SK-N-SH (cell line): ENCODE data around the gene CHMP4A. TPM values are rescaled to one million over a fixed set of nuclear protein-coding genes. Genes with fewer than 3 reads are reported as not detected.
A peak's percentile ranks its signal among the peaks of the same experiment; 100 is the strongest.

Experiments
- CTCF ChIA-PET: fragments of 300-600, 350-600 bp; formaldehyde crosslinking; extraction: SDS; loops from one replicate; lab custom pipeline; 2021; lab: Yijun Ruan, JAX
- POLR2A ChIA-PET: fragments of 350-600 bp; sonication (Branson Sonifier 250); formaldehyde crosslinking; extraction: SDS; loops from one replicate; lab custom pipeline; 2020; ENCODE audit warnings: antibody characterized with exemption, inconsistent platforms; lab: Yijun Ruan, JAX
- DNase-seq: peaks from one replicate; pipeline ENCODE4 v3.0.0; 2012
- H2AFZ ChIP-seq: fragments of 200-600 bp; sonication (generic); 2 replicates; pipeline ENCODE4 v1.8.1; 2016; ENCODE audit warnings: antibody characterized with exemption, mild to moderate bottlenecking, low read depth
- H3F3A ChIP-seq: fragments of 200-600 bp; sonication (generic); replicated peaks from 2 replicates; pipeline ENCODE3; 2016; ENCODE audit warnings: antibody characterized with exemption, mild to moderate bottlenecking; ENCODE audit not compliant: insufficient read depth
- H3K27ac ChIP-seq, 2 experiments: fragments of 200-500 bp in 1 of 2; fragments of 200-600 bp in 1 of 2; sonication (Bioruptor generic) in 1 of 2; sonication (generic), shearing (Covaris generic) in 1 of 2; 2 replicates each; pipeline versions ENCODE4 v1.5.1 to v1.6.1; 2014 to 2016; ENCODE audit warnings: low read depth in 2 of 2, inconsistent platforms in 1 of 2, low read length in 1 of 2, mild to moderate bottlenecking in 1 of 2, mixed read lengths in 1 of 2
- H3K27me3 ChIP-seq: fragments of 200-600 bp; sonication (generic), shearing (Covaris generic); 2 replicates; pipeline ENCODE4 v1.6.1; 2016; ENCODE audit warnings: mixed run types; ENCODE audit not compliant: insufficient read depth
- H3K36me3 ChIP-seq, 2 experiments: fragments of 200-500 bp in 1 of 2; fragments of 200-600 bp in 1 of 2; sonication (Bioruptor generic) in 1 of 2; sonication (generic) in 1 of 2; replicated peaks in 1 of 2; 2 replicates each; pipeline versions ENCODE3 to v1.5.1; 2014 to 2016; ENCODE audit warnings: low read length in 1 of 2, mild to moderate bottlenecking in 1 of 2; ENCODE audit not compliant: insufficient read depth in 2 of 2, control insufficient read depth in 1 of 2
- H3K4me1 ChIP-seq, 2 experiments: fragments of 200-500 bp in 1 of 2; fragments of 200-600 bp in 1 of 2; sonication (Bioruptor generic) in 1 of 2; sonication (generic), shearing (Covaris generic) in 1 of 2; 2 replicates each; pipeline versions ENCODE4 v1.5.1 to v1.6.1; 2014 to 2016; ENCODE audit warnings: low read depth in 1 of 2, low read length in 1 of 2, mixed run types in 1 of 2; ENCODE audit not compliant: insufficient read depth in 2 of 2, control insufficient read depth in 1 of 2
- H3K4me2 ChIP-seq: fragments of 200-600 bp; sonication (generic), shearing (Covaris generic); 2 replicates; pipeline ENCODE4 v1.6.1; 2017; ENCODE audit warnings: mixed run types
- H3K4me3 ChIP-seq, 2 experiments: fragments of 200-500 bp in 1 of 2; fragments of 200-600 bp in 1 of 2; sonication (Bioruptor generic) in 1 of 2; sonication (generic), shearing (Covaris generic) in 1 of 2; 2 replicates each; pipeline versions ENCODE4 v1.5.1 to v1.8.1; 2014 to 2016; ENCODE audit warnings: low read depth in 2 of 2, inconsistent platforms in 1 of 2, low read length in 1 of 2, mild to moderate bottlenecking in 1 of 2, mixed read lengths in 1 of 2, moderate library complexity in 1 of 2
- H3K79me2 ChIP-seq: fragments of 200-600 bp; sonication (generic); 2 replicates; pipeline ENCODE4 v1.8.1; 2017; ENCODE audit warnings: mild to moderate bottlenecking; ENCODE audit not compliant: insufficient read depth
- H3K9ac ChIP-seq: fragments of 200-600 bp; sonication (generic); 2 replicates; pipeline ENCODE4 v1.6.1; 2017; ENCODE audit warnings: mixed run types
- H3K9me2 ChIP-seq: fragments of 200-600 bp; sonication (generic); 2 replicates; pipeline ENCODE4 v1.6.1; 2017; ENCODE audit warnings: mixed run types
- H3K9me3 ChIP-seq: fragments of 200-600 bp; sonication (generic); 2 replicates; pipeline ENCODE4 v1.6.1; 2017; ENCODE audit warnings: mixed run types, mild to moderate bottlenecking, moderate library complexity
- H4K20me1 ChIP-seq: fragments of 200-600 bp; sonication (generic); 2 replicates; pipeline ENCODE4 v1.6.1; 2017; ENCODE audit warnings: mild to moderate bottlenecking, mixed run types; ENCODE audit not compliant: insufficient read depth
- EZH2phosphoT487 ChIP-seq: fragments of 200-600 bp; sonication (generic); IDR thresholded peaks from 2 replicates; pipeline ENCODE4 v1.6.1; 2017; ENCODE audit warnings: low read depth, mixed run types, mild to moderate bottlenecking, antibody characterized with exemption, moderate library complexity, borderline replicate concordance
- GATA2 ChIP-seq: sonication (generic); formaldehyde crosslinking; IDR thresholded peaks from 2 replicates; pipeline ENCODE4 v1.5.0; 2020; ENCODE audit warnings: mild to moderate bottlenecking, missing genetic modification reagents
- JUND ChIP-seq: IDR thresholded peaks from 2 replicates; pipeline ENCODE4 v1.4.0; 2012
- MXI1 ChIP-seq: IDR thresholded peaks from 2 replicates; pipeline ENCODE4 v1.6.1; 2012; ENCODE audit warnings: mild to moderate bottlenecking, low read depth, low read length, improper control_type of control experiment
- RAD21 ChIP-seq: IDR thresholded peaks from 2 replicates; pipeline ENCODE4 v1.6.1; 2012; ENCODE audit warnings: mild to moderate bottlenecking, low read length
- RCOR1 ChIP-seq: fragments of 150-350 bp; IDR thresholded peaks from 2 replicates; pipeline ENCODE4 v1.6.1; 2017; ENCODE audit warnings: antibody characterized with exemption, low read length
- RXRA ChIP-seq: IDR thresholded peaks from 2 replicates; pipeline ENCODE4 v1.4.0; 2012; ENCODE audit warnings: low read depth, mild to moderate bottlenecking, borderline replicate concordance
- SIN3A ChIP-seq: IDR thresholded peaks from 2 replicates; pipeline ENCODE4 v1.6.1; 2012; ENCODE audit warnings: low read depth, mild to moderate bottlenecking, low read length, moderate library complexity, borderline replicate concordance
- TEAD4 ChIP-seq: IDR thresholded peaks from 2 replicates; pipeline ENCODE4 v1.4.0; 2012; ENCODE audit warnings: mild to moderate bottlenecking, borderline replicate concordance; ENCODE audit not compliant: insufficient read depth
- WGBS: methylation state at CpG from one replicate; pipeline ENCODE4 v1.1.6; 2017; ENCODE audit warnings: low lambda C conversion rate; 5-methylcytosine and 5-hydroxymethylcytosine counted together
- polyA plus RNA-seq, 3 experiments: library from polyadenylated mRNA; depleted of rRNA; stranded (reverse); fragments of >200 nt; gene quantifications; 2 replicates each; pipeline ENCODE4 v1.2.3, GENCODE V29; 2012
- TF ChIP-seq, protein P1 (sequence below): fragments of 150-350 bp; IDR thresholded peaks from 2 replicates; pipeline ENCODE4 v1.6.1; 2017; ENCODE audit warnings: antibody characterized with exemption, low read length, low read depth, borderline replicate concordance
- TF ChIP-seq, protein P2 (sequence below): IDR thresholded peaks from 2 replicates; pipeline ENCODE4 v1.4.0; 2012; ENCODE audit warnings: low read depth
- TF ChIP-seq, protein P3 (sequence below): IDR thresholded peaks from 2 replicates; pipeline ENCODE4 v1.4.0; 2012; ENCODE audit warnings: low read depth, borderline replicate concordance
- TF ChIP-seq, protein P4 (sequence below): IDR thresholded peaks from 2 replicates; pipeline ENCODE4; 2012
- TF ChIP-seq, protein P5 (sequence below): IDR thresholded peaks from 2 replicates; pipeline ENCODE4 v1.4.0; 2012; ENCODE audit warnings: low read depth, borderline replicate concordance

CHMP4A gene
- polyA plus RNA-seq, 1 of the 3 experiments (the other 2 are of a cell fraction) = 92.4 TPM

DNA sequence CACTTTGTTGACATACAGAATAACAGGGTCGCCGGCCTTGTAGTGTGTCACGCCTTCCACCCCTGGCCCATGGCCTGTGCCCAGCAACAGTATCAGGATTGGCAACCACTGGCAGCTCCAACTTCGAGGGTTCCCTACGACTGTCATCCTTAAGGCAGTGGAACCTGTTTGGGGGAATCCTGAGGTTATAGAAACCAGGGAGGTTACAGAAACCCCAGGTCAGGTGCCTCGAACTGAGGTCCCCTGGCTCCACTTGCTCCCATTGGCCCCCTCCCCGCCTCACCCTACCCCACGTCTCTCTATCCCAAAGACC is 18.5 kb downstream of the CHMP4A start:
- CTCF ChIA-PET = interaction anchor here (1.0 to 1.6 kb wide), 5 partner anchors 19 to 86 kb away, joined by 3 to 7 read pairs (median 4); partner anchors contain the start of genes CHMP4A, IRF9 and TINF2
- H3K27ac ChIP-seq = peak overlapping the region; percentile 88 to 89

DNA sequence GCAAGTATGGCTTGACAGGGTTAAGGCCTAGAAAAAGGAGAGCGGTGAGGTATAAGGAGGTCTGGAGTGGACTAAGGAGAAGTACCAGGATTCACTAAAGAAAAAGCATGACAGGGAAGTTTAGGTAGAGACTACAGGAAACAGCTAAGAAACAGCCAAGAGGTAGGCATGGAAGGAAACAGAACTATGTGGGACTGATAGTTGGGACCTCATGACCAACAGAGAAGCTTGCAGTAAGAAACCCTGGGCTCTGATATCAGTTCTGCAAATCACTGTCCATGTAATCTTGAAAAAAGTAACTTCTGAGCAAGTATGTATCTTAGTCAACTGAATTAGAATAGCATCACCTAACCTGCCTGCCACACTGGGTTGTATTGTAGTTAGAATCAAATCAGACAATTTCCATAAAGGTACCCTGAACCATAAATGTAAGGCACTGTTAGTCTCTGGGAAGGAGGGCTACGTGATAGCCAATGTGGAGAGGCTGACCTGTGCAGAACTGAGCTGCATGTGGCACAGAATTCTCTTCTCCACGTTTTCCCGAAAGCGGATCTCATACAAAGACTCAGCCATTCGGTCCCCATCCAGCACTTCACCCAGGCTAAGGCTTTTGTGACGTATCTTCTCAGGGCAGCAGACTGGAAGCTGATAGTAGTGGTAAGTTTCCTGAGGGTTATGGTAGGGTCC is 19.0 kb downstream of the CHMP4A start:
- H3F3A ChIP-seq = peaks cover 8% of the 10 kb centered on the region
- peaks cover 24 to 26% of the 10 kb centered on the region in 2 experiments for H3K36me3 ChIP-seq
- peak overlapping the region; percentile 97 for H3K4me2 ChIP-seq
- H3K4me1 ChIP-seq = peaks cover 11 to 15% of the 10 kb centered on the region in 2 experiments; a peak in 3 of 4 replicates
- peak overlapping the region; percentile 84 to 85 for H3K4me3 ChIP-seq
- peaks cover 74% of the 10 kb centered on the region for H3K79me2 ChIP-seq
- peak overlapping the region; percentile 88 to 89; a peak in 3 of 4 replicates for H3K27ac ChIP-seq
- no peak for TF ChIP-seq MXI1
- TF ChIP-seq, protein P1, sequence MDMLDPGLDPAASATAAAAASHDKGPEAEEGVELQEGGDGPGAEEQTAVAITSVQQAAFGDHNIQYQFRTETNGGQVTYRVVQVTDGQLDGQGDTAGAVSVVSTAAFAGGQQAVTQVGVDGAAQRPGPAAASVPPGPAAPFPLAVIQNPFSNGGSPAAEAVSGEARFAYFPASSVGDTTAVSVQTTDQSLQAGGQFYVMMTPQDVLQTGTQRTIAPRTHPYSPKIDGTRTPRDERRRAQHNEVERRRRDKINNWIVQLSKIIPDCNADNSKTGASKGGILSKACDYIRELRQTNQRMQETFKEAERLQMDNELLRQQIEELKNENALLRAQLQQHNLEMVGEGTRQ = no peak
- TF ChIP-seq RAD21 = no peak
- no peak for TF ChIP-seq TEAD4
- TF ChIP-seq, protein P2, sequence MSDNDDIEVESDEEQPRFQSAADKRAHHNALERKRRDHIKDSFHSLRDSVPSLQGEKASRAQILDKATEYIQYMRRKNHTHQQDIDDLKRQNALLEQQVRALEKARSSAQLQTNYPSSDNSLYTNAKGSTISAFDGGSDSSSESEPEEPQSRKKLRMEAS = no peak
- 90% methylated on average over 7 of the region's 7 CpGs for WGBS
- H3K27me3 ChIP-seq = no peaks in the 10 kb centered on the region
- H3K9ac ChIP-seq = peak overlapping the region; percentile 97
- no peak for DNase-seq
- ChIA-PET CTCF (interaction anchor here (1.0 to 1.6 kb wide), 5 partner anchors 19 to 86 kb away, joined by 3 to 7 read pairs (median 4); partner anchors contain the start of genes CHMP4A, IRF9 and TINF2), POLR2A (interaction anchor here (0.6 to 2.4 kb wide), 3 partner anchors 22 to 48 kb away, joined by 3 to 9 read pairs (median 8); partner anchors contain the start of genes MDP1 and TINF2)
- H3K9me3 ChIP-seq = no peaks in the 10 kb centered on the region
- no peaks in the 10 kb centered on the region for H4K20me1 ChIP-seq
- peak overlapping the region; percentile 87; the same call in 1 of the 2 replicates for H2AFZ ChIP-seq
- no peaks in the 10 kb centered on the region for H3K9me2 ChIP-seq

More for the DNA sequence above, 18.5 kb downstream of the CHMP4A start:
- Histone ChIP-seq H2AFZ (peak overlapping the region; percentile 87; the same call in 1 of the 2 replicates), H3F3A (peaks cover 3% of the 10 kb centered on the region), H3K36me3 (peaks cover 21 to 29% of the 10 kb centered on the region in 2 experiments), H3K4me2 (peak overlapping the region; percentile 97), H3K27me3 (no peaks in the 10 kb centered on the region), H4K20me1 (no peaks in the 10 kb centered on the region), H3K9me2 (no peaks in the 10 kb centered on the region), H3K9ac (peak overlapping the region; percentile 97), H3K4me3 (peak overlapping the region; percentile 84 to 85), H3K79me2 (peaks cover 79% of the 10 kb centered on the region), H3K9me3 (no peaks in the 10 kb centered on the region), H3K4me1 (peaks cover 11% of the 10 kb centered on the region in 2 experiments; a peak in 2 of 4 replicates)
- POLR2A ChIA-PET = interaction anchor here (1.1 to 2.4 kb wide), 9 partner anchors 11 to 101 kb away, joined by 3 to 15 read pairs (median 8); partner anchors contain the start of genes CHMP4A, DCAF11, MDP1 and NRL
- no peak for TF ChIP-seq RCOR1
- TF ChIP-seq MXI1 = no peak; the same call in 1 of the 2 replicates
- TF ChIP-seq SIN3A = no peak
- TF ChIP-seq GATA2 (CRISPR knock-in tag) = no peak
- TF ChIP-seq, protein P3, sequence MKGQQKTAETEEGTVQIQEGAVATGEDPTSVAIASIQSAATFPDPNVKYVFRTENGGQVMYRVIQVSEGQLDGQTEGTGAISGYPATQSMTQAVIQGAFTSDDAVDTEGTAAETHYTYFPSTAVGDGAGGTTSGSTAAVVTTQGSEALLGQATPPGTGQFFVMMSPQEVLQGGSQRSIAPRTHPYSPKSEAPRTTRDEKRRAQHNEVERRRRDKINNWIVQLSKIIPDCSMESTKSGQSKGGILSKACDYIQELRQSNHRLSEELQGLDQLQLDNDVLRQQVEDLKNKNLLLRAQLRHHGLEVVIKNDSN = no peak
- TF ChIP-seq, protein P4, sequence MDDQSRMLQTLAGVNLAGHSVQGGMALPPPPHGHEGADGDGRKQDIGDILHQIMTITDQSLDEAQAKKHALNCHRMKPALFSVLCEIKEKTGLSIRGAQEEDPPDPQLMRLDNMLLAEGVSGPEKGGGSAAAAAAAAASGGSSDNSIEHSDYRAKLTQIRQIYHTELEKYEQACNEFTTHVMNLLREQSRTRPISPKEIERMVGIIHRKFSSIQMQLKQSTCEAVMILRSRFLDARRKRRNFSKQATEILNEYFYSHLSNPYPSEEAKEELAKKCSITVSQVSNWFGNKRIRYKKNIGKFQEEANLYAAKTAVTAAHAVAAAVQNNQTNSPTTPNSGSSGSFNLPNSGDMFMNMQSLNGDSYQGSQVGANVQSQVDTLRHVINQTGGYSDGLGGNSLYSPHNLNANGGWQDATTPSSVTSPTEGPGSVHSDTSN = no peak
- TF ChIP-seq, protein P5, sequence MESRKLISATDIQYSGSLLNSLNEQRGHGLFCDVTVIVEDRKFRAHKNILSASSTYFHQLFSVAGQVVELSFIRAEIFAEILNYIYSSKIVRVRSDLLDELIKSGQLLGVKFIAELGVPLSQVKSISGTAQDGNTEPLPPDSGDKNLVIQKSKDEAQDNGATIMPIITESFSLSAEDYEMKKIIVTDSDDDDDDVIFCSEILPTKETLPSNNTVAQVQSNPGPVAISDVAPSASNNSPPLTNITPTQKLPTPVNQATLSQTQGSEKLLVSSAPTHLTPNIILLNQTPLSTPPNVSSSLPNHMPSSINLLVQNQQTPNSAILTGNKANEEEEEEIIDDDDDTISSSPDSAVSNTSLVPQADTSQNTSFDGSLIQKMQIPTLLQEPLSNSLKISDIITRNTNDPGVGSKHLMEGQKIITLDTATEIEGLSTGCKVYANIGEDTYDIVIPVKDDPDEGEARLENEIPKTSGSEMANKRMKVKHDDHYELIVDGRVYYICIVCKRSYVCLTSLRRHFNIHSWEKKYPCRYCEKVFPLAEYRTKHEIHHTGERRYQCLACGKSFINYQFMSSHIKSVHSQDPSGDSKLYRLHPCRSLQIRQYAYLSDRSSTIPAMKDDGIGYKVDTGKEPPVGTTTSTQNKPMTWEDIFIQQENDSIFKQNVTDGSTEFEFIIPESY = no peak
- no peak for TF ChIP-seq EZH2phosphoT487
- TF ChIP-seq JUND = no peak
- no peak for TF ChIP-seq RXRA
- DNase-seq = no peak
- 35% methylated on average over 5 of the region's 8 CpGs for WGBS
